Measurements from ENCODE around the gene MAP1LC3A. TPM values are rescaled to one million over a fixed set of nuclear protein-coding genes. Genes with fewer than 3 reads are reported as not detected.
"Not testable (repeated sequence)": the region's sequence is repeated elsewhere in the genome, so short reads cannot be mapped to it uniquely, and the experiment has no call there.

Gene MAP1LC3A
- 1 to 10 TPM in 2 of 3 donors, under 1 TPM in 1; 0.74 to 4.2 (median 3.1) TPM for polyA plus RNA-seq

- peak within 1 kb of the TSS; percentile 84 to 96 (median 90) for H3K4me3 Mint-ChIP-seq
- H3K27ac Mint-ChIP-seq: peak within 1 kb of the TSS; percentile 90 to 98 (median 96)
- H3K27me3 Mint-ChIP-seq (ENCODE audit: low read depth in 3 of 3): peaks cover 10 to 18% (median 13%) of the 10 kb centered on the region in 3 donors
- H3K9me3 Mint-ChIP-seq: no peaks in the 10 kb centered on the region
- DNase-seq: peak; percentile 95 to 97 (median 96)
- peaks cover 8 to 10% of the 10 kb centered on the region in 2 donors for H3K4me1 Mint-ChIP-seq
- H3K36me3 Mint-ChIP-seq: no peaks in the 10 kb centered on the region
Measured at GRCh38 chr20:34558320-34559218, at the start of gene MAP1LC3A. MAP1LC3A (plus strand) TSS chr20:34558718; CDS start chr20:34558869, 151 bp downstream.

GRCh38 chr20:34510575-34510974 is 47.9 kb upstream of the MAP1LC3A start:
- Mint-ChIP-seq H3K27me3 (ENCODE audit: low read depth in 3 of 3) (peaks cover 1 to 11% (median 6%) of the 10 kb centered on the region in 3 donors), H3K4me1 (peaks cover 16 to 53% of the 10 kb centered on the region in 2 donors), H3K27ac (peak overlapping the region in 5 of 6 donors; percentile 24 to 68 (median 37)), H3K9me3 (no peaks in the 10 kb centered on the region), H3K4me3 (no peak overlapping the region), H3K36me3 (peaks cover 4 to 19% (median 11%) of the 10 kb centered on the region in 3 donors)
- no peak for DNase-seq

- peaks cover 4 to 13% (median 7%) of the 10 kb centered on the region in 3 donors for H3K36me3 Mint-ChIP-seq
- H3K4me3 Mint-ChIP-seq: no peak overlapping the region
- peak overlapping the region; percentile 4 to 80 (median 36) for H3K27ac Mint-ChIP-seq
- peaks cover 0 to 2% (median 0%) of the 10 kb centered on the region in 6 donors for H3K9me3 Mint-ChIP-seq
- H3K27me3 Mint-ChIP-seq (ENCODE audit: low read depth in 3 of 3): peaks cover 9 to 24% (median 15%) of the 10 kb centered on the region in 3 donors
- no peak for DNase-seq
- H3K4me1 Mint-ChIP-seq: peaks cover 24 to 56% of the 10 kb centered on the region in 2 donors
Measured at GRCh38 chr20:34511891-34512265, 46.6 kb upstream of the MAP1LC3A start.

- Mint-ChIP-seq H3K27me3 (ENCODE audit: low read depth in 3 of 3) (peaks cover 9 to 24% (median 18%) of the 10 kb centered on the region in 3 donors), H3K36me3 (peaks cover 4 to 13% (median 7%) of the 10 kb centered on the region in 3 donors), H3K27ac (peak overlapping the region; percentile 4 to 80 (median 62)), H3K4me1 (peaks cover 26 to 60% of the 10 kb centered on the region in 2 donors), H3K9me3 (peaks cover 0 to 2% (median 0%) of the 10 kb centered on the region in 6 donors), H3K4me3 (no peak overlapping the region)
- no peak for DNase-seq
Measured at GRCh38 chr20:34512266-34512954, 46.1 kb upstream of the MAP1LC3A start.

- H3K27ac Mint-ChIP-seq: peak overlapping the region in 5 of 6 donors; percentile 41 to 80 (median 66)
- peaks cover 0 to 2% (median 0%) of the 10 kb centered on the region in 6 donors for H3K9me3 Mint-ChIP-seq
- peak overlapping the region in 1 of 5 donors; percentile 21 for H3K4me3 Mint-ChIP-seq
- H3K27me3 Mint-ChIP-seq (ENCODE audit: low read depth in 3 of 3): peaks cover 9 to 24% (median 18%) of the 10 kb centered on the region in 3 donors
- peaks cover 29 to 63% of the 10 kb centered on the region in 2 donors for H3K4me1 Mint-ChIP-seq
- H3K36me3 Mint-ChIP-seq: peaks cover 3 to 10% (median 4%) of the 10 kb centered on the region in 3 donors
- peak in 1 of 3 donors; percentile 14 for DNase-seq
Measured at GRCh38 chr20:34512955-34513419, 45.5 kb upstream of the MAP1LC3A start.

GRCh38 chr20:34514034-34514433 is 44.5 kb upstream of the MAP1LC3A start:
- DNase-seq, H3K9me3 Mint-ChIP-seq, H3K36me3 Mint-ChIP-seq: not testable (repeated sequence)
- Mint-ChIP-seq H3K27me3 (ENCODE audit: low read depth in 3 of 3) (peaks cover 9 to 24% (median 20%) of the 10 kb centered on the region in 3 donors), H3K4me1 (peaks cover 37 to 72% of the 10 kb centered on the region in 2 donors), H3K4me3 (peak overlapping the region in 2 of 5 donors; percentile 6 to 7), H3K27ac (peak overlapping the region in 5 of 6 donors; percentile 17 to 98 (median 93))

GRCh38 chr20:34514897-34515483 is 43.5 kb upstream of the MAP1LC3A start:
- H3K36me3 Mint-ChIP-seq: peaks cover 0 to 5% (median 0%) of the 10 kb centered on the region in 3 donors
- peaks cover 37 to 75% of the 10 kb centered on the region in 2 donors for H3K4me1 Mint-ChIP-seq
- peaks cover 9 to 24% (median 20%) of the 10 kb centered on the region in 3 donors for H3K27me3 Mint-ChIP-seq (ENCODE audit: low read depth in 3 of 3)
- peaks cover 0 to 2% (median 0%) of the 10 kb centered on the region in 6 donors for H3K9me3 Mint-ChIP-seq
- peak overlapping the region; percentile 93 to 99 (median 96) for H3K27ac Mint-ChIP-seq
- H3K4me3 Mint-ChIP-seq: peak overlapping the region; percentile 96 to 99 (median 98)
- DNase-seq: no peak

- Mint-ChIP-seq H3K4me1 (peaks cover 39 to 79% of the 10 kb centered on the region in 2 donors), H3K36me3 (peaks cover 0 to 2% (median 0%) of the 10 kb centered on the region in 3 donors), H3K9me3 (peaks cover 0 to 2% (median 0%) of the 10 kb centered on the region in 6 donors), H3K27me3 (ENCODE audit: low read depth in 3 of 3) (peaks cover 9 to 24% (median 18%) of the 10 kb centered on the region in 3 donors), H3K4me3 (peak overlapping the region; percentile 96 to 99 (median 98)), H3K27ac (peak overlapping the region; percentile 93 to 99 (median 96))
- DNase-seq: peak; percentile 32 to 52 (median 39)
Measured at GRCh38 chr20:34515484-34516246, 42.9 kb upstream of the MAP1LC3A start.

- DNase-seq: peak; percentile 91 to 93 (median 93)
- peaks cover 9 to 24% (median 18%) of the 10 kb centered on the region in 3 donors for H3K27me3 Mint-ChIP-seq (ENCODE audit: low read depth in 3 of 3)
- H3K4me3 Mint-ChIP-seq: peak within 1 kb of the TSS; percentile 96 to 99 (median 98)
- H3K9me3 Mint-ChIP-seq: peaks cover 0 to 2% (median 0%) of the 10 kb centered on the region in 6 donors
- H3K4me1 Mint-ChIP-seq: peaks cover 40 to 81% of the 10 kb centered on the region in 2 donors
- peak within 1 kb of the TSS; percentile 93 to 99 (median 96) for H3K27ac Mint-ChIP-seq
- H3K36me3 Mint-ChIP-seq: peaks cover 0 to 2% (median 0%) of the 10 kb centered on the region in 3 donors
Measured at GRCh38 chr20:34516247-34517113, 42.0 kb upstream of the MAP1LC3A start, which contains the start of gene DYNLRB1. DYNLRB1 (plus strand) TSS chr20:34516422; CDS start chr20:34516459, 37 bp downstream.

GRCh38 chr20:34517114-34517505 is 41.4 kb upstream of the MAP1LC3A start:
- DNase-seq: peak in 2 of 3 donors; percentile 21 to 25
- Mint-ChIP-seq H3K27me3 (ENCODE audit: low read depth in 3 of 3) (peaks cover 9 to 24% (median 18%) of the 10 kb centered on the region in 3 donors), H3K4me1 (peaks cover 43 to 86% of the 10 kb centered on the region in 2 donors)

GRCh38 chr20:34518863-34519262 is 39.7 kb upstream of the MAP1LC3A start:
- not testable (repeated sequence) for H3K9me3 Mint-ChIP-seq, DNase-seq, H3K36me3 Mint-ChIP-seq
- H3K4me1 Mint-ChIP-seq: peaks cover 50 to 87% of the 10 kb centered on the region in 2 donors
- H3K27me3 Mint-ChIP-seq (ENCODE audit: low read depth in 3 of 3): peaks cover 9 to 20% (median 19%) of the 10 kb centered on the region in 3 donors
- H3K4me3 Mint-ChIP-seq: peak overlapping the region in 2 of 5 donors; percentile 35 to 63
- peak overlapping the region in 1 of 6 donors; percentile 67 for H3K27ac Mint-ChIP-seq

More at GRCh38 chr20:34517114-34517505, 41.4 kb upstream of the MAP1LC3A start:
- Mint-ChIP-seq H3K36me3 (peaks cover 2 to 5% (median 2%) of the 10 kb centered on the region in 3 donors), H3K27ac (peak overlapping the region; percentile 93 to 99 (median 96)), H3K4me3 (peak overlapping the region; percentile 96 to 99 (median 98)), H3K9me3 (peaks cover 0 to 2% (median 0%) of the 10 kb centered on the region in 6 donors)
